Measurements from ENCODE around the gene FNDC7. TPM values are rescaled to one million over a fixed set of nuclear protein-coding genes. Genes with fewer than 3 reads are reported as not detected.

FNDC7 gene
- total and polyA plus RNA-seq, 10 of the 15 experiments (the other 5 are each of a cell fraction or from before 2014, with no cell fraction given), result not detected

DNA sequence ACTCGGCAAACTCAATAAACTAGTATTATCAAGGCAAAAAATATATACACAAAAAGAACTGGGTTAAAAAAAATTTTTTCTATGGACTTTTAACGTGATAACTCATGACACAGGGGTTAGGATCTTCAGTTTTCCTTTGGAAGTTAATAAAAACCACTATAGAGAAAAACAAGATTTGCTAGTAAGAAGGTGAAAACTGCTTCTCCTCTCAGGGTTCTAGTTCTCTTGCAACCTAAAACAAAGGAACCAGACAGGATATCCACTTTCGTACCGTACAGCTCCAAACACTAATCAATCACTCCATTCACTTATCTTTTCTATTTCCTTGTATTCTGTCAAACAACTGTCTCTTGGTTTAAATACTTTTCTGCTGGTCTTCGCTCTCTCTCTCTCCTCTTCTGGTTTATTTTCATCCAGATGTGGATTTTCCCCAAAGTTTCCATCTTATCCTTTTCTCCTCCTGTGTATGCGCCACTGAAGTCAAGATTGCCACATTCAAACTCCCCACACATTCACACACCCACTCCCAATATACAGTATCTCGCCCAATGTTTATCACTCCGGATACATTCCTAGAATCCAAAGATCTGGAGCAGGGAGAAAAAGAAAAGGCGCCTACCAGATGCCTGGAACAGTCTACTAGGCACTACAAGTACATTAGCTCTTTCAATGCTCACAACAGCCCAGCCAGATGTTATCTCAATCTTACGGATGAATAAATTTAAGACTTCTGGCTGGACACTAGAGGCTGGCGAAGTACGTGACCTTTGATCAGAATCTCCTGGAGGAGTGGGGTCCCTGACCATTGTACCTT lies 21.4 kb upstream of the FNDC7 start:
- DNase-seq (ENCODE audit: low read depth, low spot score) (no peak), FAIRE-seq (peak; percentile 23), ATAC-seq (peak; percentile 3)
- SMC1A ChIA-PET (ENCODE audit: uncharacterized antibody, unreplicated experiment), result interaction anchor here (0.8 to 2.7 kb wide), 8 partner anchors 11 to 157 kb away, joined by 3 to 13 read pairs (median 4); partner anchors contain the start of genes EEIG2 and HENMT1
- H3K9ac ChIP-seq (ENCODE audit: control insufficient read depth, insufficient read depth, low read length), result peak overlapping the region; percentile 88
- POLR2A ChIA-PET, result interaction anchor here (1.1 to 2.2 kb wide), 13 partner anchors 11 to 409 kb away, joined by 3 to 9 read pairs (median 4); partner anchors contain the start of genes EEIG2, GPSM2 and HENMT1
- no peaks in the 10 kb centered on the region for H4K20me1 ChIP-seq (ENCODE audit: control insufficient read depth, insufficient read depth)
- H3K36me3 ChIP-seq (ENCODE audit: control insufficient read depth in 2 of 2, insufficient read depth in 2 of 2, low read length in 1 of 2), result no peaks in the 10 kb centered on the region
- H3K79me2 ChIP-seq (ENCODE audit: control insufficient read depth, insufficient read depth, low read length), result peaks cover 53% of the 10 kb centered on the region
- H3K27ac ChIP-seq (ENCODE audit: control insufficient read depth, insufficient read depth), result peak overlapping the region; percentile 88
- H3K4me3 ChIP-seq, result peak overlapping the region; percentile 96
- peak overlapping the region; percentile 95 for H3K4me2 ChIP-seq (ENCODE audit: control insufficient read depth, insufficient read depth)
- RAD21 ChIA-PET (ENCODE audit: unreplicated experiment), result interaction anchor here (0.6 to 2.2 kb wide), 10 partner anchors 11 to 205 kb away, joined by 3 to 12 read pairs (median 4); partner anchors contain the start of genes EEIG2 and HENMT1
- no peaks in the 10 kb centered on the region for H3K9me3 ChIP-seq (replicated peaks; ENCODE audit: control insufficient read depth, insufficient read depth, low read length)
- TF ChIP-seq HCFC1 (IDR thresholded peaks at IDR 0.05; ENCODE audit: low read length) (no peak), MYB (IDR thresholded peaks at IDR 0.05; ENCODE audit: borderline replicate concordance, low read depth, low read length) (no peak), NR2C2 (IDR thresholded peaks at IDR 0.05; ENCODE audit: borderline replicate concordance, control insufficient read depth, insufficient read length, low read depth) (no peak), IKZF2 (IDR thresholded peaks at IDR 0.05) (peak; percentile 7 to 8; a peak in 1 of 4 replicates), NFYB (IDR thresholded peaks at IDR 0.05; ENCODE audit: insufficient read depth, low read depth, low read length) (no peak), ZNF217 (IDR thresholded peaks at IDR 0.05) (no peak)
- TF ChIP-seq, protein P1, sequence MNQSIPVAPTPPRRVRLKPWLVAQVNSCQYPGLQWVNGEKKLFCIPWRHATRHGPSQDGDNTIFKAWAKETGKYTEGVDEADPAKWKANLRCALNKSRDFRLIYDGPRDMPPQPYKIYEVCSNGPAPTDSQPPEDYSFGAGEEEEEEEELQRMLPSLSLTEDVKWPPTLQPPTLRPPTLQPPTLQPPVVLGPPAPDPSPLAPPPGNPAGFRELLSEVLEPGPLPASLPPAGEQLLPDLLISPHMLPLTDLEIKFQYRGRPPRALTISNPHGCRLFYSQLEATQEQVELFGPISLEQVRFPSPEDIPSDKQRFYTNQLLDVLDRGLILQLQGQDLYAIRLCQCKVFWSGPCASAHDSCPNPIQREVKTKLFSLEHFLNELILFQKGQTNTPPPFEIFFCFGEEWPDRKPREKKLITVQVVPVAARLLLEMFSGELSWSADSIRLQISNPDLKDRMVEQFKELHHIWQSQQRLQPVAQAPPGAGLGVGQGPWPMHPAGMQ (IDR thresholded peaks at IDR 0.05; ENCODE audit: borderline replicate concordance), result no peak
- intact Hi-C loops (cut with micrococcal nuclease; ENCODE audit: unreplicated experiment), result loop anchor here (5.0 kb wide), 2 partner anchors 179 to 206 kb away; no protein-coding TSS in a partner anchor
- 18% methylated on average over 12 of the region's 12 CpGs for WGBS (ENCODE audit: insufficient coverage, insufficient replicate concordance, low lambda C conversion rate, missing lambda C conversion rate)
- H2AFZ ChIP-seq (ENCODE audit: control insufficient read depth, low read depth, low read length), result peak overlapping the region; percentile 94
- CTCF ChIA-PET, result interaction anchor here (0.6 to 3.0 kb wide), 10 partner anchors 8 to 421 kb away, joined by 3 to 11 read pairs (median 5); partner anchors contain the start of gene HENMT1
- BruUV-seq (replicated peaks), result TSS peak; percentile 94
- H3K27me3 ChIP-seq (replicated peaks in 1 of 2; ENCODE audit: control insufficient read depth in 2 of 2, insufficient read depth in 2 of 2, low read length in 1 of 2), result no peaks in the 10 kb centered on the region
- in situ Hi-C loops (cut with MboI), result no loop called here
- H3K4me1 ChIP-seq (ENCODE audit: control insufficient read depth, insufficient read depth, low read length), result no peaks in the 10 kb centered on the region
